Suppressor macrophage treated with lipopolysaccharide for 4 hours (primary cell): ENCODE measurements around the gene PIGU.
A peak's percentile ranks its signal among the peaks of the same experiment; 100 is the strongest.
"Not testable (repeated sequence)": the region's sequence is repeated elsewhere in the genome, so short reads cannot be mapped to it uniquely, and the experiment has no call there.

Experiments used
- DNase-seq: peaks from one replicate; pipeline ENCODE4 v3.0.0-alpha.2; 2020

PIGU gene, protein sequence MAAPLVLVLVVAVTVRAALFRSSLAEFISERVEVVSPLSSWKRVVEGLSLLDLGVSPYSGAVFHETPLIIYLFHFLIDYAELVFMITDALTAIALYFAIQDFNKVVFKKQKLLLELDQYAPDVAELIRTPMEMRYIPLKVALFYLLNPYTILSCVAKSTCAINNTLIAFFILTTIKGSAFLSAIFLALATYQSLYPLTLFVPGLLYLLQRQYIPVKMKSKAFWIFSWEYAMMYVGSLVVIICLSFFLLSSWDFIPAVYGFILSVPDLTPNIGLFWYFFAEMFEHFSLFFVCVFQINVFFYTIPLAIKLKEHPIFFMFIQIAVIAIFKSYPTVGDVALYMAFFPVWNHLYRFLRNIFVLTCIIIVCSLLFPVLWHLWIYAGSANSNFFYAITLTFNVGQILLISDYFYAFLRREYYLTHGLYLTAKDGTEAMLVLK

DNA sequence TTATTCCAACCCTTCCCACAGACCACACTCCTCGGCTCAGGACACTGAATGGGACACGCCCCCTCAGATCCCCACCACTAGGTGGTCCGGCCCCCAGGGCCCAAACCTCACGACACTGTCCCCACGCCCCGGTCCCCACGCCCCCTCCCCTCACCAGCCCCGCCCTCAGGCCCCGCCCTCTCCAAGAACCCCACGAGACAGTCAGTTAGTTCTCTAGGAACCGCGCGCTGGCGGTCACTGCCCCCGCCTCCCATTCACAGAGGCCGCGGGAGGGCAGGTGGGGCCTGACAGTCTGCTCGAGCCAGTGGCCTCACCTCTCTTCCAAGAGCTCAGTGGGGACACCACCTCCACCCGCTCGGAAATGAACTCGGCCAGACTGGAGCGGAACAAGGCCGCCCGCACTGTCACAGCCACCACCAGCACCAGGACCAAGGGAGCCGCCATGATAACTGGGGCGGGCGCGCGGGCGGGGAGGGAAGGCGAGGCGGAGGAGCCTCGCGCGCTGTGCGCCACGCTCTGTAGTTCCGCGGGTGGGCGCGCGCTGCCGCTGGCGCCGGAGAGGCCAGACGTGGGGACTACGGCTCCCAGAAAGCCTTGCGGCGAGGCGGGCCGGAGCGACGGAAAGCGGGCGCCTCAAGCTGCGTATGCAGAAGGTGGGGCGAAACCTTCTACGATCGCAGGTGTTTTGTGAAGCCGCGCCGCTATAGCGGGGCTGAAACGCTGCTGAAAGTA lies at the start of gene PIGU:
Gene PIGU (minus strand): TSS at position 451 of the 732 bp plus-strand sequence. CDS start 7 bp downstream, at position 444.
- peak; percentile 97 for DNase-seq

DNA sequence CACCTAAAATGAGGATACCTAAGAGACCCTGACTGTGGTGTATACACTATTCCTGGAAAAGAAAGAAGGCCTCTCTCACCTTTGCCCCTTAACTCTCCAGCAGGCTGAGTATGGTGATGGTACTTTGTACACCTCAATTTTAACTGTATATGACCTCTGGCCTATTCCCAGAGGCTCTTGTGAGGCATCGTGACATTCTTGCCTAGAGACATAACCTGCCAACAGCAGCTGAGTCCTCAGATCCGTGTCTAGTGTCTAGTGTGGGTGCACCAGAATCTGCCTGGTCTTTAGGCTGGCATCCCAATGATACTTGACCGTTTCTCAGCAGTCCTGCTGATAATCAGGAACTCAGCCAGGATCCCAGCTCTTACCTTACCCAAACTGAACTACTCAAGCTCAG lies 47.3 kb upstream of the PIGU start:
- DNase-seq: no peak

DNA sequence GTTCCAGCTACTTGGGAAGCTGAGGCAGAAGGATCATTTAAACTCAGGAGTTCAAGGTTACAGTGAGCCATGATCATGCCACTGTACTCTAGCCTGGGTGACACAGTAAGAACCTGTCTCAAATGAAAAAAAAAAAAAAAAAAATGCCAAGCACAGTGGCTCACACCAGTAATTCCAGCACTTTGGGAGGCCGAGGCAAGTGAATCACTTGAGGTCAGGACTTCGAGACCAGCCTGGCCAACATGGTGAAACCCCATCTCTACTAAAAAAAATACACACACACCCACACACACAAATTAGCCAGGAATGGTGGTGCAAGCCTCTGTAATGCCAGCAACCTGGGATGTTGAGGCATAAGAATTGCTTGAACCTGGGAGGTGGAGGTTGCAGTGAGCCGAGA lies 45.7 kb upstream of the PIGU start:
- not testable (repeated sequence) for DNase-seq

DNA sequence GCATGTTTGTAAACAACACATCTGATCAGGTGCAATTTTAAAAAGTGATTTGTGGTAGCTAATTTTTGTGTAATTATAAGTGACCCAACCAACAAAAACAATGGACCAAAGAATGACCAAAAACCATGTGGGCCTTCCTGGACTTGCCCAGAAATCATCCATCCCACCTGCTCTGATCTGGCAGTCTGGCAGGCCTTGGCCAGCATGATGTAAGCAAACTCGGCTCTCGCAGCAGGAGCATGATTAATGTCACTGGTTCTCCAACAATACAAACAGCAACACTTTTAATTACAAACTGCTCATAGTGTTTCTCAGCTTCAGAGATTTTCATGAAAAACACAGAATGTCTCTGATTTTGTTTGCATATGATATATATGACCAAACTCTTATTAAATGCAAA lies 43.4 kb upstream of the PIGU start:
- no peak for DNase-seq

DNA sequence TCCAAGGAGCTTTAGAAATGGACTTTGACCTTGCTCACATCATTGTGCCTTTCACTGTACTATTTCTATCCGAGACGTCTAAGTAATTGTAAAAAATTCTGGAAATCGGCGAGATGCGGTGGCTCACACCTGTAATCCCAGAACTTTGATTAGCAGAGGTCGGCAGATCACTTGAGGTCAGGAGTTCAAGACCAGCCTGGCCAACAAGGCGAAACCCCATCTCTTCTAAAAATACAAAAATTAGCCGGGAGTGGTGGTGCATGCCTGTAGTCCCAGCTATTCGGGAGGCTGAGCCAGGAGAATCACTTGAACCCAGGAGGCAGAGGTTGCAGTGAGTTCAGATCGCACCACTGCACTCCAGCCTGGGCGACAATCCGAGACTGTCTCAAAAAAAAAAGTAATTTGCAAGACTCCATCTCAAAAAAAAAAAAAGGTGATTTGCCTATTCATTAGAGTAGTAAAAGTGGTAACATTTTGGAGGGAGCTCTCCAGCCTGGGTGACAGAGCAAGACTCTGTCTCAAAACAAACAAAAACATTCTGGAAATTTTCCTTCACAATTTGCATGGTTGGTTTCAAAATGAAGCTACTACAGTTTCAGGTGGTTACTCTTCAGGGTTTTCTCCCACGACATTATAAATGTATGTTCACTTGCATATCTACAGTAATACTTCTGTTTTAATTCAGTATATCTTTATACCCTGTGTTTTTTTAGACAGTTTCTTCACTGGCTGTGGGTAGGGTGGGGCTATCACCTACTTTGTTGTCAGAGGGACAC lies 42.5 kb upstream of the PIGU start:
- not testable (repeated sequence) for DNase-seq

DNA sequence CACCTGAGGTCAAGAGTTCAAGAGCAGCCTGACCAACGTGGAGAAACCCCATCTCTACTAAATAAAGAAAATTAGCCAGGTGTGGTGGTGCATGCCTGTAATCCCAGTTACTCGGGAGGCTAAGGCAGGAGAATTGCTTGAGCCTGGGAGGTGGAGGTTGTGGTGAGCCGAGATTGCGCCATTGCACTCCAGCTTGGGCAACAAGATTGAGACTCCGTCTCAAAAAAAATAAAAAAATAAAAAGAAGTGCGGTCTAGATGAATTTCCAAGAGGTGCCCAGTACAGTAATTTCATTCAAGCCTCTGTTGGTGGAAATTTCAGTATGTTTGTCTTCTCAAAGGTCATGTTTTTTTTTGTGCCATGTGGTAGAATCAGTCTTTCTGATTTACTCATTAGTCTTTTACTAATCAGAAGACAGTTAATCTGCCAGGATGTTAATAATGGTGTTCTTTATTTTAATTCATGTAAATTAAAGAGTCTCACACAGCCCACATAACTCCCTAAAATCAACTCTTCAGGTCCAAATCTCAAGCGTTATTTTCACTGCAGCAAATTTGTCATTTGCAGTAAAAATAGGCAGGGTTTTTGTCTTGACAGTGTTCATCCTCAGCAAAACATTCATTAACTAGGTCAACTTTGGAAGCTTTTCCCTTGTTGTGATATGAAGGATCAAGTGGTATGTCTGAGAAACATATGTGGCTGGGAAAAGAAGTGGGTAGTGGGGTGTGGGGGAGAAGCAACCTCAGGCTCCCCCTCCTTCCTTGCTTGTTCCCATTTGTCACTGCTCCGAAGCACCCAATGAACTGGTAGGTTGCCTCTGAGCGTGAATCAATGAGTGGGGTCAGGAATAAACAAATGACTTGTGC lies 40.6 kb upstream of the PIGU start:
- no peak for DNase-seq

DNA sequence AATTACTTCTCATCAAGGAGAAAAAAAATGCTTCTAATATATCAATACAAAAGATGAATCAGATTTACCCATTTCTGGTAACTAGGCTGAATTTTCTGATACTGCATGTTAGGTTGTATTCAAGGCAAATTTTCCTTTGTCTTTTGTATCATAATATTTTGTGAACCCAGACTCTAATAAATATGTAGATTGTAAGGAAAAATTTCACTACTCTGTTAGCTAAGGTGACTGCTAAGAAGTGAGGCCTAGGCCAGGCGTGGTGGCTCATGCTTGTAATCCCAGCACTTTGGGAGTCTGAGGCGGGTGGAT lies 40.0 kb upstream of the PIGU start:
- no peak for DNase-seq

DNA sequence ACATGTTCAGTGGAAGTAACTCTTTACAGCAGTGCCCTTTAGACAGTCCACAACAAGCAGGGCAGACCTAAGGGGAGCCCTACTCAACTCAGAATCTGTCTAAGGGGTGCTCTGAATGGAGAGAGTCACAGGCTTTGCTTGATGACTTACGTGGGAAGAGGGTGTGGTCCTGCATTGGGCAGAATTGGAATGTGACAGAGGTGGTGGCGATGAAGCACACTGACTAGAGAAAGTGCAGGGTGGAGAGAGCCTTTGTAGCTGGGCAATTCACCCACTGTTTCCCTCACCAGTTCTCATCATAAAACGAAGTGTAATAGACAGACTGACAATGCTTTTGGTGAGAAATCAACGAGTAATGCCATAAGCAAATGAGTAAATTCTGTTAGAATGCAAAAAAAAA lies 38.5 kb upstream of the PIGU start:
- no peak for DNase-seq

DNA sequence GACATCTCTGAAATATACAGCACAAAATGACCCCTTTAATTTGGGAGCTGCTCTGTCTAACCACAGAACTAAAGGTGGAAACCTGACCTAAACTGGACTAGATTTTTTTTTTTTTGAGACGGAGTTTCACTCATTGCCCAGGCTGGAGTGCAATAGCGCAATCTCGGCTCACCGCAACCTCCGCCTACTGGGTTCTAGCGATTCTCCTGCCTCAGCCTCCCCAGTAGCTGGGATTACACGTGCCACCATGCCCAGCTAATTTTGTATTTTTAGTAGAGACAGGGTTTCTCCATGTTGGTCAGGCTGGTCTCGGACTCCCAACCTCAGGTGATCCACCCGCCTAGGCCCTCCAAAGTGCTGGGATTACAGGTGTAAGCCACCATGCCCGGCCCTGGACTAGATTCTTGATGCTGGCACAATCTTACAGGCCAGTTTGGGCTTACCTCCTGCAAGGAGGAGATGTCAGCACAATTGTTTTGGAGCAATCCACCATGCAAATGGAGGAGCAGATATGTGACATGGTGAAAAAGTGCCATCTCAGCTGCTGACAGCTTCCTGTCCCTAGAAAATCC lies 37.1 kb upstream of the PIGU start:
- DNase-seq: not testable (repeated sequence)

DNA sequence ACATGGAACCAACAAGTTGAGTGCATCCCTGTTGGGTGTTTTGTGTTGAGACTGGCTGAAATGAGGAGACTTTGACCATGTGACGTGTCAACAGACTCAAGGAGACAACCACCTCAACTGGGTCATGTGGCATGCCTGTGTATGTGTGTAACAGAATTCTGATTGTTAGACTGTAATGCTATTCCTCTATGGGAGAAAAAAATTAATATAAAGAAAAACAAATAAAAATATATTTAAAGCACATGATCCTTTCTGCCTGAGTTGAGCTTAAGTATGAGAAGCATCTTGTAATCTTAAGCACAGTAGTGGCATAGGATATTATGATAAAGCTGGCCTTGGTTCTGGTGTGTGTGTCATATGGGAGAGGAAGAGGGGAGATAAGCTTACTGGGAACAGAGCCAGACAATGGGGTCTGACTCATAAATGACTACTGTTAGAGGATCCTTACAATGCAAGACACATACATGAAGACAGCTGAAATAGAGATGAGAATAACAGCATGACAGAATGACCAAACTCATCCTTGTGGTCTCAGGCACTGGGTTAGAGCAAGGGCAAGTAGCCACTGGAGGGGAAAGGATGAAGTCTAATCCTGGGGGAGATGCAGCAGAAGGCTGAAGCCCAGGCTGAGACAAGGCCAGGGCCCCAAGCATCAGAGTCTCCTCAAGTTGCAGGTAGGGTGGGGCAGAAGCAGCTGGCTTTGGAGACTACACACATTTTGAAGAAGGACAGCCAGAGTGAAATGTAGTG lies 36.5 kb upstream of the PIGU start:
- DNase-seq: peak; percentile 79

DNA sequence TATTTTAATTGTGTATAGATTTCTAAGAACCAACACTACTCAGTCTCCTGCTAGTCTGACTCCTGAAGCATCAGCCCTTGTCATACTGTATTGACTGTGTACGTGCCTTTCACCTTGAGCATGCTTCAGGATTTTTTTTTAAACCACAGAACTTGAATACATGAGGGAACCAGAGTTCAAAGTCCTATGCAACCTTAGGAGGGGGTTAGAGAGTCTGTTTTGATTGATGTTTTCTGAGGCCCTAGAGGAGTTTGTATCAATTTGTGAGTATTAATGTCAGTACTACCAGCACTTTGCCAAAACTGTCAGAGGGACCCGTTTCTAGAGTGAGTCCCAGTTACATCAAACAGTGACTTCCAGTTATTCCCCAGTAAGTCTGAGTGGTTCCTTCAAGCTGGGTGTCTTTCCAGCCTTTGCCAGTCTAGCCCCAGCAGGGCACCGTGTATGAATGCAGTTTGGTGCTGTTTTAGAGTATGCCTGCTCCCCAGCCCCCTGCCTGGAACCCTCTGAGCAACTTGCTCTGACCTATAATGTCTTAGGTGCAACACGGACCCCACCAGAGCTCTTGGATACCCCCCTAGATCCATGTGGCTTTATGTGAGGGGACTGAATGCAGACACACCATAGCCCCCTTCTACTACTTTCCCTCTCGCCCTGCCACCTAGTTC lies 35.8 kb upstream of the PIGU start:
- DNase-seq: no peak

DNA sequence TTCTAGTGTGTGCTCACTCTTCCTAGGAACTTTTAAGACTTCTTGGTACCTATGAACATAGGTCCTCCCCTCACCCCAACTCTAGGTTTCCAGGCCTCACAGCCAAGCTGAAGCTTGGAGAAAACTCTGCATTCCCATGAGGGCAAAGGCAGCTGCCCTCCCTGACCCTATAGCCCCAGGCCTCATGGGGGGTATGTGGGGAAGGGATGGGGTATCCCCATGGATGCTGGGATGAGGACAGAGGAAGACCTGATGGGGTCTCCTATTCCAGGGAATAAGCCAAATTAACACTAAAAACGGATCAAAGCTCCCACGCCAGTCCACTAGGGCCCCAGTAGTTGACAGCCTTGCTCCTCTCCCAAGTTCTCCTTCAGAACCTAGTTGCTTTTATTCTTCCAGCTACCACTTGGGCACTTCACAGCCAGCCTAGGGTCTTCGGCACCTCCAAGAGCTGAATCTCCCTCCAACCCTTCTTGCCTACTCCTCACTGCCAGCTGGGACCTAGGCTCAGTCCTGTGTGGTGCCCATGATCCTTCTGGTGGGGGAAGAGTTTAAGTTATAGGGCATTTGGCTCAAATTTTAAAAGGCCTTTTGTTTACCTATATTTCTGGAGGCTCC lies 35.0 kb upstream of the PIGU start:
- DNase-seq: no peak

DNA sequence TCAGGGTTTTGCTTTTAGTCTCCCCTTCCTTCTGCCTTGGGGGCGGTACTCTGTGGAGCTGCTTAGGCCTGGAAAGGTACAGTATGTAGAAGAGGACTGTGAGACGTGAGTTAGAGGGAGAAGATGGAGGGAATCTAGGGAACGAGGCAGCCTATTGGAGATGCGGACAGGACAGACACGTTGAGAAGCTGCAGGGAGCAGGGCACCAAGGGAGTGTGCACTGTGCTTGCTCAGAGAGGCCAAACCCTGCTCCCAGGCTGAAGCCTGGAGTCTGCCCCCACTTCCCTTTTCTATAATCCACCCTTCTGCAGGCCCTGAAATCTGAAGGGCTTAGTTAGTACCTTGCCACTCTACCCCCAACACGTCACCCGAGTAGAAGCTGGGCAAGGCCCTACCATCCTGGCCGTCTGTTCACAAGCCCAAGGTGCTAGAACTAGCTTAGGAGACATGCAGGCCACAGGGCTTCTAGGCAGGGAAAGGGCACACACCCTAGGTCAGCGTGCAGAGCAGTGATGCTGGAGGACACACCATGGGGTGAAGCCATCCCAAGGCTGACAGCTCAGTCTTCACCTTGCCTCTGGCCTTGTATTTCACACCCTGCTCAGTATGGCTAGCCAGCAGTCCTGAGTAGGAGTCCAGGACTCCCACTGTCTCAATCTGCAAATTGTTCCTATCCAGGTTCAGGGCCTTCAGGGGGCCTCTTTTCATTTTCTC lies 34.1 kb upstream of the PIGU start:
- DNase-seq: peak; percentile 13

DNA sequence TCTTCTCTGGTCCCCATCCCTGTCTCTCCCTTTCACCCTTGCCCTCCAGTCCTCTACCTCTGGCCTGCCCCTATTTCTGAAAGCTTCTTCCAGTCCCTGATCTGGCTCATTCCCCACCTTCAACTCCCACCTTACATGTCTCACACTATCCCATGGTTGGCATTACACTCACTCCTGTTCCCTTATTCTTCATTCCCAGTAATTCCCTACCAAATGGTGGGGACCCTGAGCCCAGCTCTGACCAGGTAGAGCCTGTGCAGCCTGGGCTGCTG lies 33.6 kb upstream of the PIGU start:
- no peak for DNase-seq

DNA sequence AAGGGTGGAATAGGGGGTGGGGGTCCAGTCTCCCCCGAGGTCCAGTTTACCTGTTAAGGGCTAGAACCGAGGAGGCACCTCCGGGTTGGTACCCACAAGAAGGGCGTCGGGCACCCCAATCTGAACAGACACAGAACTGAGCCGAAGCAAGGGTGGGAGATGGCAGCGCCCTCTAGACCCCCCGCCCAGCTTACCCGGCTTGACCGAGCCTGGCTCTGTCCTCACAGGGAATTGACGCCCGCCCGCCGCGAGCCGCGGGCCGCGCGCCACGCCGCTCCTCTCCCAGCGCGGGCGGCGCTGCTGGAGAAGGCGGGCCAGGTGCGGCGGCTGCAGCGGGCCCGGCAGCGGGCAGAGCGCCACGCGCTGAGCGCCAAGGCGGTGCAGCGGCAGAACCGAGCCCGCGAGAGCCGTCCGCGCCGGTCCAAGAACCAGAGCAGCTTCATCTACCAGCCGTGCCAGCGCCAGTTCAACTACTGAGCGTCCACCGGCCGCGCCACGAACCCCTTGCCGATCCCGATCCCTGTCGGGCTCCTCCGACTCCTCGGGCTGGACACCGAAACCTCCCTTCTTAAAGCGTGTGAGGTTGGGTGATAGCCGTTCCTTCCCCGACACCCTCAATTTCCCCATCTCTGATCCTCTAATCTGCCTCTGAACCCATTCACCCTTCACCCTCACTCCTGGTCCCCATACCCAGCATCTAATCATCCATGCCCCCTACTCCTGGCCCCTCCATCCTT lies 33.1 kb upstream of the PIGU start:
- DNase-seq: peak; percentile 32

DNA sequence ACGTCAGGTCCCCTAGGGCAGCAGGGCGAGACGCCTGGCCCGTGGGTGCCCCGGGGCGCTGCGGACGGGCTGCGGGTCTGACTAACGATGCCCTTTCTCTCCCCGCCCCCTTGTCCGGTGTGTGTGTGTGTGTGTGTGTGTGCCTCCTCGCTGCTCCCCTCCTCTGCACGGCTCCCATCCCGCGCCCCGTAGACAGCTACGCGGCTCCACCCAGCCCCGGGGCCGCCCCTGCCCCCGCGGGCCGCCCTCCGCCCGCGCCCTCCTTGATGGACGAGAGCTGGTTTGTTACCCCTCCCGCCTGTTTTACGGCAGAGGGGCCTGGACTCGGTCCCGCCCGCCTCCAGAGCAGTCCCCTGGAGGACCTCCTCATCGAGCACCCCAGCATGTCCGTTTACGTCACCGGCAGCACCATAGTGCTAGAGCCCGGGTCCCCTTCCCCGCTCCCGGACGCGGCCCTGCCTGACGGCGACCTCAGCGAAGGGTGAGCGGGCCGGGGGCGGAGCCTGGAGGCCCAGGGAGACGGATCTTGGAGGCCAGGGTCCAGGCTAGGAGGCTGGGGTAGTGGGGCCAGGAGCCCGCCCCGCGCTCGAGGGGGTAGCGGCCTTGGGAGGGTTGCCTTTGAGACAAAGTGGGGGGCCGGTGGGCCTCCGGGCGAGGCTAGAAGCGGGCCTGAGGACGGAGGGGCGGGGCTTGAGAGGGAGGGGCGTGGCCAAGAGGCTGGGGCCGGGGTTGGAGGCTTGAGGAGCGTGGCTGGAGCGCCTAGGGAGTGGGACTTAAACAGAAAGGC lies 32.3 kb upstream of the PIGU start:
- DNase-seq: peak; percentile 62

DNA sequence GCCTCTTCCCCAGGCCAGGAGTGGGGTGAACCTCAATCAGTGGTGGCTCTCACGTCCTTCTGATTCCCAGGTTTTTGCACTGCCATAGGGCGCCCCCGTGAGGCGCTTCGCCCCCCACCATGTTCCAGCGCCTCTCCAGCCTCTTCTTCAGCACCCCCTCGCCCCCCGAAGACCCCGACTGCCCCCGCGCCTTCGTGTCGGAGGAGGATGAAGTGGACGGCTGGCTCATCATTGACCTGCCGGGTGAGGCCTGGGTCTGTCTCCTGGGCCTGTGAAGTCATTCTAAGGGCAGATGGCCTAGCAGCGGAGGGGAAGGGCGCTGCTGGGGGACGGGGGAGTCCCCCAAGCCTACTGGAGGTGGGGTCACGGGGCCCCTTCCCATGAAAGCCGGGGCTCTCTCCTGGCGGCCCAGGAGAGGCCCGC lies 31.7 kb upstream of the PIGU start:
- DNase-seq: peak; percentile 45
